ENCODE measurements around the gene SHB. TPM values are rescaled to one million over a fixed set of nuclear protein-coding genes. Genes with fewer than 3 reads are reported as not detected.

Gene SHB
- total RNA-seq, 4 donors from 2014 or later: 9.7 to 17.5 (median 14.2) TPM

- Histone ChIP-seq H3K27me3 (no peaks in the 10 kb centered on the region), H3K4me1 (peaks cover 0 to 15% (median 11%) of the 10 kb centered on the region in 3 donors), H3K27ac (peak overlapping the region in 3 of 4 donors; percentile 52 to 73 (median 72)), H3K36me3 (peaks cover 0 to 54% of the 10 kb centered on the region in 2 donors), H3K9me3 (no peaks in the 10 kb centered on the region), H3K4me3 (no peak overlapping the region)
- peak; percentile 67 for ATAC-seq
- WGBS, 2 donors (ENCODE audit: low coverage in 1 of 2): 17 to 19% methylated on average over 8 to 12 of the region's 14 CpGs
- no peak for TF ChIP-seq CTCF (IDR thresholded peaks at IDR 0.05)
- TF ChIP-seq EP300 (IDR thresholded peaks at IDR 0.05): no peak
- TF ChIP-seq POLR2AphosphoS5 (IDR thresholded peaks at IDR 0.05): peak; percentile 87
- no peak for TF ChIP-seq POLR2A (IDR thresholded peaks at IDR 0.05)
Observed at GRCh38 chr9:37953775-37954437, 115.1 kb downstream of the SHB start.

- H3K27ac ChIP-seq: peak overlapping the region in 3 of 4 donors; percentile 52 to 73 (median 72)
- H3K9me3 ChIP-seq: no peaks in the 10 kb centered on the region
- H3K4me3 ChIP-seq: no peak overlapping the region
- TF ChIP-seq CTCF (IDR thresholded peaks at IDR 0.05): no peak
- TF ChIP-seq POLR2AphosphoS5 (IDR thresholded peaks at IDR 0.05): no peak
- no peak for TF ChIP-seq POLR2A (IDR thresholded peaks at IDR 0.05)
- TF ChIP-seq EP300 (IDR thresholded peaks at IDR 0.05): no peak
- WGBS, 2 donors (ENCODE audit: low coverage in 1 of 2): 81% methylated on average over 3 of the region's 5 CpGs; no CpG with 5 or more reads in 1 of the 2 donors
- H3K36me3 ChIP-seq: peaks cover 0 to 60% of the 10 kb centered on the region in 2 donors
- ATAC-seq: no peak
- H3K4me1 ChIP-seq: peaks cover 0 to 15% (median 11%) of the 10 kb centered on the region in 3 donors
- no peaks in the 10 kb centered on the region for H3K27me3 ChIP-seq
Observed at GRCh38 chr9:37953206-37953774, 115.7 kb downstream of the SHB start.

GRCh38 chr9:37952731-37953130 lies 116.3 kb downstream of the SHB start:
- no peaks in the 10 kb centered on the region for H3K27me3 ChIP-seq
- peaks cover 0 to 15% (median 11%) of the 10 kb centered on the region in 3 donors for H3K4me1 ChIP-seq
- no peak for TF ChIP-seq POLR2A (IDR thresholded peaks at IDR 0.05)
- TF ChIP-seq EP300 (IDR thresholded peaks at IDR 0.05): no peak
- no peak for TF ChIP-seq CTCF (IDR thresholded peaks at IDR 0.05)
- TF ChIP-seq POLR2AphosphoS5 (IDR thresholded peaks at IDR 0.05): no peak
- no peak overlapping the region for H3K4me3 ChIP-seq
- peak overlapping the region in 1 of 4 donors; percentile 72 for H3K27ac ChIP-seq
- 62 to 67% methylated on average over 5 to 6 of the region's 6 CpGs for WGBS, 2 donors (ENCODE audit: low coverage in 1 of 2)
- peaks cover 0 to 66% of the 10 kb centered on the region in 2 donors for H3K36me3 ChIP-seq
- H3K9me3 ChIP-seq: no peaks in the 10 kb centered on the region
- no peak for ATAC-seq

- 95 to 100% methylated on average over 2 to 6 of the region's 12 CpGs for WGBS, 2 donors (ENCODE audit: low coverage in 1 of 2)
- Histone ChIP-seq H3K36me3 (peaks cover 0 to 75% of the 10 kb centered on the region in 2 donors), H3K27ac (peak overlapping the region in 1 of 4 donors; percentile 25), H3K4me1 (peaks cover 0 to 15% (median 11%) of the 10 kb centered on the region in 3 donors), H3K4me3 (no peak overlapping the region), H3K9me3 (no peaks in the 10 kb centered on the region), H3K27me3 (no peaks in the 10 kb centered on the region)
- TF ChIP-seq POLR2A (IDR thresholded peaks at IDR 0.05): no peak
- no peak for TF ChIP-seq POLR2AphosphoS5 (IDR thresholded peaks at IDR 0.05)
- no peak for TF ChIP-seq EP300 (IDR thresholded peaks at IDR 0.05)
- TF ChIP-seq CTCF (IDR thresholded peaks at IDR 0.05): no peak
- ATAC-seq: no peak
Observed at GRCh38 chr9:37951671-37952449, 117.2 kb downstream of the SHB start.
